B cell (primary cell): ENCODE results near the gene CMTM8.

ENCODE experiments used
- CTCF ChIP-seq: fragments of 200-600 bp; IDR thresholded peaks from one replicate; pipeline ENCODE4 v1.8.0; 2022; ENCODE audit warnings: antibody characterized with exemption, mild to moderate bottlenecking
- EZH2 ChIP-seq: IDR thresholded peaks from 2 replicates; pipeline ENCODE4 v1.6.1; 2012; ENCODE audit warnings: borderline replicate concordance, low read depth, mild to moderate bottlenecking, moderate library complexity, low read length; ENCODE audit not compliant: insufficient read depth, poor library complexity, severe bottlenecking

- TF ChIP-seq EZH2, result no peak
- no peak for TF ChIP-seq CTCF
These were observed 165.2 kb downstream of the CMTM8 start for GRCh38 chr3:32403663-32404062.
